ENCODE measurements around the gene ABR. TPM values are rescaled to one million over a fixed set of nuclear protein-coding genes. Genes with fewer than 3 reads are reported as not detected.
"Not testable (repeated sequence)": the region's sequence is repeated elsewhere in the genome, so short reads cannot be mapped to it uniquely, and the experiment has no call there.

Gene ABR
- total RNA-seq, 1 donor from 2014 or later, result 47.2 TPM

DNA sequence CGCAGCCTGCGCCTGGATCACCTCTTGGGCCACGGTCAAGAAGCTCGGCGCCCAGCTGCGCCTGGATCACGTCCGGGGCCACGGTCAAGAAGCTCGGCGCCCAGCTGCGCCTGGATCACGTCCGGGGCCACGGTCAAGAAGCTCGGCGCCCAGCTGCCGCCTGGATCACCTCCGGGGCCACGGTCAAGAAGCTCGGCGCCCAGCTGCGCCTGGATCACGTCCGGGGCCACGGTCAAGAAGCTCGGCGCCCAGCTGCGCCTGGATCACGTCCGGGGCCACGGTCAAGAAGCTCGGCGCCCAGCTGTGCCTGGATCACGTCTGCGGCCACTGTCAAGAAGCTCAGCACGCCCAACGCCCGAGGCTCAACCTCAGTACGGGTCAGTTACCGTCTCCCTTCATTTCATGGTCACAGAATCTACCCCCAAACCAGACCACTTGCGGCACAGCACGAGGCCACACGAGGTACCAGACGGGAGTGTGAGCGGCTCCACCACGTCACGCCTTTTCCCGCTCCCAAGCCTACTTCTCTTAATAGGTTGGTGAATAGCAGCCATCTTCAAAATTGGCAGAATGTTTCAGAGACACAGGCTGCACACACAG is 131.2 kb downstream of the ABR start:
- not testable (repeated sequence) for DNase-seq (ENCODE audit: low spot score)

DNA sequence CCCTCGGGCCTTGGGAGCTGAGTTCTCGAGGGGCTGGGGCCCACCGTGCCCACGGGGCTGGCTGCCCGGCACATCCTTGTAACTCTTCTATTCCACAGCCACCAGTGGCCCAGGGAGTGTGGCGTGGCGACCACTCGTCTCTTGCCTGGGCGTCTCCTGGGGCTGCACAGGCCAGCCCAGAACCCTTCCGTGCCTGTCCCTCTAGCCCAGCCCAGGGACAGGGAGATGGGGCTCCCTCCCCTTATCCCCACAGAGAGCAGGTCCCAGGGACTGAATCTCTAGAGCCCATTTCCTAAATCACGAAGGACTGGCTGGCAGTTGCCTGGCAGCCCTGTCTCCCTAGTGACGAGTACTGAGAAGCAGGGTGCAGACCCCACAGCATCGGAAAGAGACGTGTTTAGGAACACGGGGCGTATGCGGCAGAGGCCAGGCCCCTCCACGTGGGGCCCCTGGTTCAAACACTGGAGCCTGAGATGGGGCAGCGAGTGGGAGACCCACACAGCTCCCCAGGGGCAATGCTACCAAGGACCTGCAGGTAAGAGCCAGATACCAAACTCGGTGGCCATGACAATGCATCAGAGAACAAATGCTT is 131.8 kb downstream of the ABR start:
- DNase-seq (ENCODE audit: low spot score), result no peak

- DNase-seq (ENCODE audit: low spot score), result peak; percentile 79
Measured at GRCh38 chr17:1047177-1047878, 132.5 kb downstream of the ABR start.

GRCh38 chr17:1045456-1045855 is 134.3 kb downstream of the ABR start:
- DNase-seq (ENCODE audit: low spot score), result no peak

- not testable (repeated sequence) for DNase-seq (ENCODE audit: low spot score)
Measured at GRCh38 chr17:1044387-1045009, 135.3 kb downstream of the ABR start.

DNA sequence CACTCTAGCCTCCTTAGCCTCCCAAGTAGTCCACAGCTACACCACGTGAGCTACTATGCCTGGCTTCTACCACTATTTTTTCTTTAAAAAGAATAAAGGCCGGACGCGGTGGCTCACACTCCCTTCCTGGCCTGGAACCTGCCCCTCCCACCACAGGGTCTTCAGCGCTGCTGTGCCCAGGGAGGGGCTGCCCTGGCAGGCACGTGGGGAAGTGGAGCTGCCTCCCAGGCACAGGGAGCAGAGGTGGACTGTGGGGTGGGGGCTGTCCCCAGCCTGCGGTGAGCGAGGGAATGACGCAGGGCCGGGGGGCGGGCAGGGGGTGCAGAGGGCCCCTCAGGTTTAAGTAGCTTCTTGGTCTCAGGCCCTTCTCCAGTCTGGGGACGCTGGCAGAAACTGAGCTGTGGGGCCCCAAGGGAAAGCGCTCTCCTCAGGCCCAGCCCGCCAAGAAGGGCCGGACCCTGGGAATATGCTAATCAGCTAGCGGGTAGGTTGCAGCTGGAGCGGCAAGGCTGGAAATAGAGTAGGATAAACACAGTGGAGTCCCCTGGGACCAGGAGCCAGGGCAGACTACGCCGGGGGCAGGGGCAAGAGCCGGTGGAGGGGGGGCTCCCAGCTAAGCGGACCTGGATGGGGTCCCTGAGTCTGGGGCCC is 136.1 kb downstream of the ABR start:
- peak; percentile 87 for DNase-seq (ENCODE audit: low spot score)

DNA sequence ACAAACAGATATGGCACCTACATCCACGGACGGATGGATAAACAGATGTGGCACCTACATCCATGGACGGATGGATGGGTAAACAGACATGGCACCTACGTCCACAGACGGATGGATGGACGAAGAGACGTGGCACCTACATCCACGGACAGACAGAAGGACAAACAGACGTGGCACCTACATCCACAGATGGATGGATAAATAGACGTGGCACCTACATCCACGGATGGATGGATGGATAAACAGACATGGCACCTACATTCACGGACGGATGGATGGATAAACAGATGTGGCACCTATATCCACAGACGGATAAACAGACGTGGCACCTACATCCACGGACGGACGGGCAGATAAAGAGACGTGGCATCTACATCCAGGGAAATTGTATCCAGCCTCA is 137.3 kb downstream of the ABR start:
- no peak for DNase-seq (ENCODE audit: low spot score)

GRCh38 chr17:1041746-1042145 is 138.0 kb downstream of the ABR start:
- no peak for DNase-seq (ENCODE audit: low spot score)

DNA sequence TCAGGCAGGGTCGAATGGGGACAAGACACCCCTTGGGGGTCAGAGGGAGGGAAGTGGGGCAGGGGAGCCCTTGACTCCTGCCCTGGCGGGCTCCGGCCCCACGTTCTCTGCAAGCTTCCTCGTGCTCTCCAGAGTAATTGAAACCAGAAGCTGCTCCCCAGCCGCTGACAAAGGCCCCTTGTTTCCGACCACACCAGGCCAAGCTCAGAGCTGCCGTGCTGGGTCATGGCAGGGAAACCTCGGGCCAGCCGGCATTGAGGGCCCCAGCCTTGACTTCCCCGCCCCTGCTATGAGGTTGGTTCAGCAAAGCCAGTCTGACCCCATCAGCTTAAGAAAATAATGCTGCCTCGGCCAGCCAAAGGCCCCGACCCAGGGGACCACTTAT is 139.6 kb downstream of the ABR start:
- DNase-seq (ENCODE audit: low spot score), result peak; percentile 60

GRCh38 chr17:1039511-1040215 is 140.1 kb downstream of the ABR start:
- peak; percentile 61 for DNase-seq (ENCODE audit: low spot score)

GRCh38 chr17:1039123-1039507 is 140.7 kb downstream of the ABR start:
- DNase-seq (ENCODE audit: low spot score), result no peak

DNA sequence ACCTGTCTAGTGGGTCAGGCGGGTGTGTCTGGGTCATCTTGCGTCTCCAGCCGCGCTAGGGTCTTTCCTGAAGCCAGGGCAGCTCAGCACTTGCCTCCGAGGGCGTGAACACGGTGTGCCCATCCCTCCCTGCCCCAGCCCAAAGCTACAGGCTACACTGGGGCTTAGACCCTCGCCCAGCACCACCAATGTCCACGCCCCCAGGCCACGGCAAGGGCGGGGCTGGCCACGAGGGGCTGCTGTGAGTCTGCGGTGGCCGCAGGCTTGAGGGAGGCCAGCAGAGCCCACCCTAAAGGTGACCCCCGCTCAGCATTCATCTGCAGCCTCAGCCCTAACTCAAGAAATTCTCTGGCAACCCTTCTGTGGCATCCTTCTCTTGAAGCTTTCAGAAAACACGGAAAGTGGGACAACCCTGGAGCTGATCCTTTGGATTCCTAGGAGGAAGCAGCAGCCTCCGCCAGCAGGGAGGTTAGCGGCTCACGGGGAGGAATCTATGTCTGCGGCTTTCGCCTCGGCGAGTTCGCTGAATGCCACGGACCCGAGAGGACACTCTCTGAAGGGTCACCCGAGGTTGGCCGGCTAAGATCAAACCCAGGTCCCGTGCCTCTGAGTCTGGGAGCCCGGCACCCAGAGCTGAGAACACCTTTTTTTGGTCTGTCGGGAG is 141.2 kb downstream of the ABR start:
- no peak for DNase-seq (ENCODE audit: low spot score)

DNA sequence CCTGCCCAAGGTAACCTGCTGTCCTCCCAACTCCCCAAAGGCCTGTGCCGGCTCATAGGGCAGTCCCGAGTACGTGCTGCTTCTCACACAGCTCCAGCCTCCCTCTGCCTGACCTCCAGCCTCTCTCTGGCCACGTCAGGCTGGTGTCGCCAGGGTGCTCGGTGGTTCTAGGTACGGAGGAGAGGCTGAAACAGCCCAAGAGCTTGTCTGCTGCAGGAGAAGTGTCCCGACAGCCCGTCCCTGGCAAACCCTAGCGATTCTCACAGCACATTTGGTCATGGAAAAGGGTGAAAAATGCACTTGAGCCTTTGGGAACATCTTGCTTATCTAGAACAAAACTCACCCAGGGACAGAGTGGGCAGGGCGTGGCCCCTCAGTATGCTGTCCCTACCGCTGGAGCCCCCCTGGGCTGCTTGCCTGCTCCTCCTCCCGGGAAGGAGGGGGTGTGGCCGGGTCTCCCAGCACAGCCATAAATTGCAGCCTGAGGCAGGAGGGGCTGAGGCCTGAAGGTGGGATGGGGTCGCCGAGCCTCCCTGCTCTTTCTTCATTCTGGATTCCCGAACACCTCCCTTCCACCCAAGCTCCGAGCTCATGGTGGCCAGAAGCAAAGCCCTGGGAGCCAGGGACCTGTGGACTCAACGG is 142.4 kb downstream of the ABR start:
- DNase-seq (ENCODE audit: low spot score), result no peak

- no peak for DNase-seq (ENCODE audit: low spot score)
Measured at GRCh38 chr17:1036845-1037237, 142.9 kb downstream of the ABR start.

DNA sequence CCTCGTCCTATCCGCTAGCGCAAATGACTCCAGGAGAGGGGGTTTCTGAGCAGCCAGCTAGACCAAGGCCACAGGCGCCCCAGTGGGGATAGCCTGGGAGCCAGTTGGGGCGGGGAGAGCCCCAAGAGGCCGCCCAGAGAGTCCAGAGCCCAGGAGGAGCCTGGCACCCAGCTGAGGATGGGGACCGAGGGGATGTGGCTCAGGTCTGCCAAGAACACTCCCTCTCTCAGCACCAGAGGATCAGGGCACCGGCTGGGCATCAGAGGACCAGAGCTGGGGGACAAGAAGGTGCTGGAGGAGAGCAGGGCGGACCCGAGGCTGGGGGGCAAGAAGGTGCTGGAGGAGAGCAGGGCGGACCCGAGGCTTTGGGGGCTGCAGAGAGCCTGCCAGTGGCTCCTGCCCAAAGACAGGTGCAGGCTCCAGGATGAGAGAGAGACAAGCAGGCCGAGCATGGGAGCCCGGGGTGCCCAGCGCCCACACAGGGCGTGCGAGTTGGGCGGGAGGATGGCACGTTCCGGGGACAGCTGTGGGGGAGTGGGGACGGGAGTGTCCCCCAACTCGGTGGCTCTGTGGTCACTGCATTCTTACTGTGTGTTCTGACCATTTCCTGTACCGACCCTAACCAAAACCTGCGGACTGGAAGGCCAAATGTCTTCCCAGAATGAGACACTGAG is 143.5 kb downstream of the ABR start:
- DNase-seq (ENCODE audit: low spot score), result no peak

GRCh38 chr17:1035546-1036170 is 144.1 kb downstream of the ABR start:
- DNase-seq (ENCODE audit: low spot score), result no peak

GRCh38 chr17:1034652-1035210 is 145.1 kb downstream of the ABR start:
- no peak for DNase-seq (ENCODE audit: low spot score)

- peak; percentile 56 for DNase-seq (ENCODE audit: low spot score)
Measured at GRCh38 chr17:1033503-1033902, 146.3 kb downstream of the ABR start.

GRCh38 chr17:1032391-1032790 is 147.4 kb downstream of the ABR start:
- no peak for DNase-seq (ENCODE audit: low spot score)
